HG03521 (cell line): Measurements from ENCODE around the gene AGO3.

Experiments
- ATAC-seq: cut with Tn5 transposase; IDR thresholded peaks from one replicate; pipeline ENCODE4 v1.9.1; 2021; ENCODE audit warnings: mild to moderate bottlenecking, moderate library complexity; ENCODE audit not compliant: unreplicated experiment

AGO3 gene

DNA sequence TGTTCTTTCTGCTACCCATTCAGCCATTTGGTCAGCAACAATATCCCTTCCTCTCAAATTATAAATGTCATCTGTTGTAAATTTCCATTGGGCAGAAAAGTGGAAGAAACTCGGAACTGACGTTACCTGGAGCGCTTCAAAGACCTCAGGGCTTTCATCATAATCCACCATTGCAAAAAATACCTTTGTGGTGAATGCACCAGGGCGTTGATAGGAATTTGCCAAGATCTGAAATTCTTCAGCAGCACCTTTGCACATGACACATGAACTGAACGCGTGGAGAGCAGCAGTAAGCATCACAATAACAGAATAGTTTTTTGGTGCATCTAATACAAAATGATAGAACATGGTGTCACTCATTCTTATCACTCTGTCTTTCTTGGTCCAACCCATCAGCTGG, 149.9 kb downstream of the AGO3 start:
- ATAC-seq, result no peak

DNA sequence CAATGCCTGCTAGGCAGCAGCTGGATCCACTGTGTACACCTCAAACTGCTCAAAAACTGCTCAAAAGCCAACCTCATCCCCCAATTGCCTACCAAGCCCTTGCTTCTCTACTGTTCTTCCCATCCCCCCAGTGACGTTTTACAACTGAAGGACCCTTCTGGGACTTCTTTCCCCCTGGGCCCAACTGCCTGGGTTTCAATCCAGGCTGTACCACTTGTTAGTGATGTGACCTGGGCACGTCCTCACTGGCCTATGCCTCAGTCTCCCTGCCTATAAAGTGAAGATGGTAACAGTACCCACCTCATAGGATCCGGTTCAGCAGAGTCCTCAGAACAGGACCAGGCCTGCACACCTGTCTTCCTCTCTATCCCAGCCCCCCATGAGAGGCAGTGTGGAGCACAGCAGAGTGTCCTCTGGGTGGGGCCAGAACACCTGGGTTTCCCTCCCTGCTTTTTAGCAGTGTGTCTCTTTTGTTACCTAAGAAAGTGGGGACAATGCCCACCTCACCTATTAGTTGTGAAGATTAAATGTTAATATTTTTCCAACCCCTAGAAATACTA, 151.1 kb downstream of the AGO3 start:
- no peak for ATAC-seq

DNA sequence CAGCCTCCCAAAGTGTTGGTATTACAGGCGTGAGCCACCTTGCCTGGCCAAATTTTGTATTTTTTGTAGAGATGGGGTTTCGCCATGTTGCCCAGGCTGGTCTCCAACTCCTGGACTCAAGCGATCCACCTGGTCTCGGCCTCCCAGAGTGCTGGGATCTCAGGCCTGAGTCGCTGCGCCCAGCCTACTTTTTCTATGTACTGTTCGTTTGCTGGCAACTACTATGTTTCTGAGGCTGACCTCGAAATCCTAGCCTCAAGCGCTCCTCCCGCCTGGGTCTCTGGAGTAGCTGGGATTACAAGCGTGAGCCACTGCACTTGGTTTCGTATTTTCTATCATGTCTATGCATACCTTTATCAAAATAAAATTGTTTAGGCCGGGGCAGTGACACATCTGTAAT, 152.3 kb downstream of the AGO3 start:
- ATAC-seq, result no peak

DNA sequence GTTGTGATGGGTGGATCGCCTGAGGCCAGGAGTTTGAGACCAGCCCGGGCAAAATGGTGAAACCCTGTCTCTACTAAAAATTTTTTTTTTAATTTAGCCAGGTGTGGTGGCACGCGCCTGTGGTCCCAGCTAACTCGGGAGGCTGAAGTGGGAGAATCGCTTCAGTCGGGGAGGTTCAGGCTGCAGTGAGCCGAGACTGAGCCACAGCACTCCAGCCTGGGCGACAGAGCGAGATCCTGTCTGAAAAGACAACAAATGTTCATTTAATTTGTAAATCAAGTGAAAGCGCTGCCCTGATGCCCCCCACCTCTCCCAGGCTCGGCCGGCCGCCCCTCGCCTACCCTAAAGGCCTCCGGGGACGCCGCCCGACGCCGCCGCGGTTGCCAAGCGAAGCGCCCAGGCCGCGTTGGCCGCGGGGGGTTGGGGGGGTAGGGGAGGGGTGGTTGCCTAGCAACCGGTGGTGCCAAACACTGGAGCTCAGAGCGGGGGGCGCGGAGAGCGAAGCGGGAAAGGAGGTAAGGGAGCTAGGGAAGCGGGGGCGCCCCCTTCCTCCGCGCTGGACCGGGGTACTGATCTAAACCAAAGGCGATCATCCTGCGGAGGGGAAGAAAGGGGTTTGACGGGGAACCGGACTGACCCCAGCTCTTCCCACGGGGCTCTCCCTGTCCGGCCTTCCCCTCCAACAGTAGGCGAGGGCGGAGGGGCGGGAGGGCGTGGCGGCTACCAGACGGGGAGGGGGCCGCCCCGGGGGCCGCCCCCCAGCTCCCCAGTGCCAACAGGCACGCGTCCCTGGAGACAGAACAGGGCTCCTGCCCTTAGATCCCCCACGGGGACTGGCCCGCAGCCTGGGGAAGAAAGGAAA, 153.0 kb downstream of the AGO3 start, which contains the start of gene TEKT2:
TSS of gene TEKT2 (plus strand) at position 460 of the 862 bp plus-strand sequence. CDS start 828 bp downstream, outside the sequence.
- no peak for ATAC-seq

DNA sequence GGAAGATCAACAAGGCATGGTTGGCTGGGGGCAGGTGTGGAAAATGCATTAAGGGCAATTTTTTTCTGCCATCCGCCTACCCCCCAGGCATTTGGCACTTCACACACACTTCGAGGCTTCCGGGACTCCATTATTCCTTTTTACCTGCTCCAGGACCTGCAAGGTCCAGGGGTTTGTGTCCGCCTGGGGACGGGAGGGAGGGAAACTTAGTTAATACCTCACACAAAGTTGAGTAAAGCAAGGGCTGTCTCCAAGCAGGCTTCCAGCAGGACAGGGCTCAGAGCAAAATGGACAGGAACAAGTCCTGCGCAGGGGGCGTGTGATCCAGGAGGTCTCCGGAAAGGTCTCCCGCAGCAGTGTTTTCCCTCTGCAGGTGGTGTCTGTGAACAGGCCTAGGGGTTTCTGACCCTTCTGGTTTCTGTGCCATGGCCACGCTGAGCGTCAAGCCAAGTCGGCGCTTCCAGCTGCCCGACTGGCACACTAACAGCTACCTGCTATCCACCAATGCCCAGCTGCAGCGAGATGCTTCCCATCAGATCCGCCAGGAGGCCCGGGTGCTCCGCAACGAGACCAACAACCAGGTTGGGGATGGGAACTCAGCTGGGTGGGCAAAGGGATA, 153.7 kb downstream of the AGO3 start:
- no peak for ATAC-seq

DNA sequence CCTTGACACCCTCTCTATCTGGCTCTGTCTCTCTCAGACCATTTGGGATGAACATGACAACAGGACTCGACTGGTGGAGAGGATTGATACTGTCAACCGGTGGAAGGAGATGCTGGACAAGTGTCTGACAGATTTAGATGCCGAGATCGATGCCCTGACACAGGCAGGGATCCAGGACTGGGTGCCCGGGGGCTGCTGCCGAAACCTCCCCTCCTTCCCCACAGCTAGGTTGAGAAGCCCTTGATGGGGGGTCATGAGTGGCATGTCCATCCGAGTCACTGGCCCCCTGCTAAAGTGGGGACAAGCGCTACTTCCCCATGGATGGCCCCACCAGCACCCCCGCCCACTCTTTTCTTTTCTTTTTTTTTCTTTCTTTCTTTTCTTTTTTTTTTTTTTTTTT, 154.2 kb downstream of the AGO3 start:
- no peak for ATAC-seq

DNA sequence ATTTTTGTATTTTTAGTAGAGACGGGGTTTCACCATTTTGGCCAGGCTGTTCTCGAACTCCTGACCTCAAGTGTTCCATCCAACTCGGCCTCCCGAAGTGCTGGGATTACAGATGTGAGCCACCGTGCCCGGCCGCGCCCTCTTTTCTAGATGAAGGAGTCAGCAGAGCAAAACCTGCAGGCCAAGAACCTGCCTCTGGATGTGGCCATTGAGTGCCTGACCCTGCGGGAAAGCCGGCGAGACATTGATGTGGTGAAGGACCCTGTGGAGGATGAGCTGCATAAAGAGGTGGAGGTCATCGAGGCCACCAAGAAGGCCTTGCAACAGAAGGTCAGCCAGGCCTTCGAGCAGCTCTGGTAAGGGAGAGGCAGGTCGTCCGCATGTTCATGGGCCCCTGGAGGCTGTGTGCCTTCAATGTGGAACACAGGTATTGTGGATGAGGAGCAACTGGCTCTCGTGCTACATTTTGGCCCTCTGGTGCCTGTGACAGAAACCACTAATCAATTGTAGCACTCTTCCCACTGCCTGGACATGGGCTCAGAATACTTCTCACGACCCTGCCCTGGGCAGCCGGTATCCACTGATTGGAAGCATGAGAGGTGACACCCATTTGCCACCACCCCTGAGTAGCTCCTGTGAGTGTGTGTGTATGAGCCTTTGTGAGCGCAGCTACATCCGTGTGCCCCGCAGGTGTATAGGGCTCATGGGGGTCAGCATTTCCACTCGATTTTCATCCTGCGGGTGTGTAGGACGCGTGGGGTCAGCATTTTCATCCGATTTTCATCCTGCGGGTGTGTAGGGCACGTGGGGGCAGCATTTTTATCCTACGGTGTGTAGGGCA, 155.0 kb downstream of the AGO3 start:
- ATAC-seq, result no peak

DNA sequence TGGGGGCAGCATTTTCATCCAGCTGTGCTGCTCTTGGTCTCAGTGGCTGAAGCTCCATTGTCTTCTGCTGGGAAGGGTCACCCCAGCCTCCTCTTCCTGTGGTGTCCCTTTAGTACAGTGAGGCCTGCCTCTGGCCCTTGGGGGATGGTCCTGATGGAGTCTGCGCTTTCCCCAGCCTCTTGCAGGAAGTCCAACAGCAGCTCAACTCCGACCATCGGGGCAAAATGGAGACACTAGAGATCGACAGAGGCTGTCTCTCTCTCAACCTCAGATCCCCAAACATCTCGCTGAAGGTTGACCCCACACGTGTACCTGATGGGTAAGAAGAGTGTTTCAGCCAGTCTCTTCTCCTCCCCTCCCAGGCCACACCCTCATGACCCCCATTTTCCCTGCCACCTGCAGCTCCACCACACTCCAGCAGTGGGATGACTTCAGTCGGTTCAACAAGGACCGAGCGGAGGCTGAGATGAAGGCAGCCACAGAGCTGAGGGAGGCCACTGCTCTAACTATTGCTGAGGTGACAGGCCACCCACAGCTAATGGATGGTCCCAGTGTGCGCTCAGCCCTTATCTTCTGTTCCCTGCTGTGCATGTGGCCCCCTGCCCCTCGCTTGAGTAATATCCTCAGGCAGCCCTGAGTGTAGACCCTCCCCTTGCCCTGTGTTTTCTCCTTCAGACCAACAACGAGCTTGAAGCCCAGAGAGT, 155.8 kb downstream of the AGO3 start:
- ATAC-seq, result no peak

DNA sequence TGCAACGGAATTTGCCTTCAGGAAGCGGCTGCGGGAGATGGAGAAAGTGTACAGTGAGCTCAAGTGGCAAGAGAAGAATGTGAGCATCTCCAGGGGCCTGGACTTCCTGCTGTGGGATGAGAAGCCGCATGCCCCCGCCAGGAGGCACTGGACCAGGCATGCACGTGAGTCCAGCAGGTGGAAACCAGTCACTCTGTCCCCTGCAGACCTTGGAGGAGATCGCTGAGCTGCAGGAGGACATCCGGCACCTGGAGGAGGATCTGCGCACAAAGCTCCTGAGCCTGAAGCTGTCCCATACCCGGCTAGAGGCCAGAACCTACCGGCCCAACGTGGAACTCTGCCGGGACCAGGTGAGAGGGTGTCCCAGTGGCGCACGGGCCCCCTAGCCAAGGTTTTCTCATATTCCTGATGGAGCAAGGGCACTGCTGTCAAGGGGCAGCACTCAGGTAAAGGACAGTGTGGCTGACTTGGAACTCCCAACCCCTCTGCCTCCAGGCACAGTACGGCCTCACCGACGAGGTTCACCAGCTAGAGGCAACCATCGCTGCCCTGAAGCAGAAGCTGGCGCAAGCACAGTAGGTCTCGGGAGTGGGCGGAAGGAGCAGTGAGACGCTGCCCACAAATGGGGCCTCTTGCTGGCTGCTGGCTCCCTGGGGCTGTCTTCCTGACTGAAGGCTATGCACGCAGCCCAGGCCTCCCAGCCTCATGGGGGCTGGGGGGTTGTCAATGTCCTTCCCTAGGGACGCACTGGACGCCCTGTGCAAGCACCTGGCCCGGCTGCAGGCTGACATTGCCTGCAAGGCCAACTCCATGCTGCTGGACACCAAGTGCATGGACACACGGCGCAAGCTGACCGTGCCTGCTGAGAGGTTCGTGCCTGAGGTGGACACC, 156.6 kb downstream of the AGO3 start:
- ATAC-seq, result no peak

DNA sequence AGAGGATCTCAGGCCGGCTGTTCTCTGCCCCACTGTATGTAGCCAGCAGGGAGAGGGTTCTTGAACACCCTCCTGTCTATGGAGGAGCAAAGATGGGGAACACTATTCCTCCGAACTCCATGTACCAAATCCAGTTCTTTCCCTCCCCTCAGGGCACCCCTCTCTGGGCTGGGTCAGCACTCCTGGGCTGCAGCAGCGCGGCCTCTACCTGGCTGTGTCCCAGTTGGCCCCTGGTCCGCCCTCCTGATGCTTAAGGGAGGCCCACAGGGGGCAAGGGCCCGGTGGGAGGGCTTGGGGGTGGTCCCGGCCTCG, 157.3 kb downstream of the AGO3 start:
- ATAC-seq, result no peak

DNA sequence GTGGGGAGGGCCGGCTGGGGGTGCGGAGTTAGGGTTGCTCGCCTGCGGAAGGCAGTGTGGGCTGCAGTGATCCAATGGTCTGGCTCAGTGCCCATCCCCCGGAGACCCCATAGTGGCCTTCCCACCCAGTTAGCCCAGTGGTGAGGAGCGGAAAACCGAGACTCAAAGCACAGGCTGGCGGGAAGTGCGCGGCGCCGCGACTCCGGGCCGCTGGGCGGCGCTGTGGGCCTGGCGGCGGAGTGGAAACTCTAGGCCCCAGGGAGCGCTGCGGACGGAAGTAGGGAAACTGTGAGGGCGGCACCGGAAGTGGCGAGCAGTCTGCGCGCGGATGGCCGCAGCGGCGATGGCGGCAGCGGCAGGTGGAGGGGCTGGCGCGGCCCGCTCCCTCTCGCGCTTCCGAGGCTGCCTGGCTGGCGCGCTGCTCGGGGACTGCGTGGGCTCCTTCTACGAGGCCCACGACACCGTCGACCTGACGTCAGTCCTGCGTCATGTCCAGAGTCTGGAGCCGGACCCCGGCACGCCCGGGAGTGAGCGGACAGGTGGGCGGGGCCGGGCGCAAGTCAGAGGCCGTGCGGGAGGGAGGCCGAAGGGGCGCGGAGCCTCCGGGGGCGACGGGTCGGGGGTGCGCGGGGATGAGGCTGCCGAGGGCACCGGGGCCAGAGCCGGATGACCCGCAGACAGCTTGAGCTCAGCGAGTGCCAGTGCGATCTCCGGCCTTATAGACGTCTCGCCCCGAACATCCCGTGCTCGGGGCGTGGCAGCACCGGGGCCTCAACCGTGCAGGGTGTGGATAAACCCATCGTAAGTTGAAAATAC, 157.9 kb downstream of the AGO3 start, which contains the start of gene ADPRS:
TSS of gene ADPRS (plus strand) at position 316 of the 816 bp plus-strand sequence. CDS start at position 329, 13 bp downstream.
- ATAC-seq, result peak; percentile 81

DNA sequence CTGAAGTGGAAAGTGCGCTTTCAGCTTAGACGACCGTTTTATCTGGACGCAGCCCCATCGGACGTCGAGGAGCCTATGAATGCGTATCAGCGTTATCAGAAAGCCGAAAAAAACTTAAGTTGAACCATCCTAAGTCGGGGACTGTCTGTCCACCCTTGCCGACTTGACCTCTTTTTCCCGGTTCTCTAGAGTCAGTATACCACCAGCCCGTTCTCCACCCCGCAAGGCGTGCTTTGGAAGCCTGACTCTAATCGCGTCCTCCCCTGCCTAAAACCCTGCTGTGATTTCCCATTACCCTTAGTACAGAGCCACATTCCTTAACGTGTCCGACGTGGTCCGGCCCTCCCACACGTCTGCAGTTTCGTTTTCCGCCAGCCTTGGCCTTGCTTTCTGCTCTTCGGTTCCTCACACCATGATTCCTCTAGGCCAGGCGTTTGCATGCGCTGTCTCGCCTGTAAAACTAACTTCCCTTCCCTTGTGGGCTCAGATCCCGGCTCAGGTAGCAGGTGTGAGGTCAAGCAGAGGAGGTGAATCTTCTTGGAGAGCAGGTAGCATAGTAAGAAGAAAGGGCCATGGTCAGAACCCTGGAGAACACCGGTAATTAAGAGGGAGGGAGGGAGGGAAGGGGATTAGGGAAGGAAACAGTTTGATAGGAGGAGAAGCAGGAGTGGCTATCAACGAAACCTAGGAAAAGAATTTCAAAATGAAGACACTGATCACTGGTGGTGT, 158.7 kb downstream of the AGO3 start:
- ATAC-seq, result peak; percentile 2

DNA sequence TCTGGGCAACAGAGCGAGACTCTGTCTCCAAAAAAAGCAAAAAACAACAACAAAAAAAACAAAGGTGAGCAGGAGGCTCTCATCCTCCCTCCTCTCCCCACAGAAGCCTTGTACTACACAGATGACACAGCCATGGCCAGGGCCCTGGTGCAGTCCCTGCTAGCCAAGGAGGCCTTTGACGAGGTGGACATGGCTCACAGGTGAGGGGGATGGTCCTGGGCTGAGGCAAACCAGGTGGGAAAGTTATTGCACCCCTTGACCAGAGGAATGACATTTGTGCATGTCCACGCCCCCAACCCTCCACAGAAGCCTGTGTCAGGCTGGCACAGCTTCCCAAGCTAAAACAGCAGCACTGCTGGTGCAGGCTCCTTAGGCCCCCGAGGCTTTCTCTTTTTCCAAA, 160.2 kb downstream of the AGO3 start:
- ATAC-seq, result no peak

DNA sequence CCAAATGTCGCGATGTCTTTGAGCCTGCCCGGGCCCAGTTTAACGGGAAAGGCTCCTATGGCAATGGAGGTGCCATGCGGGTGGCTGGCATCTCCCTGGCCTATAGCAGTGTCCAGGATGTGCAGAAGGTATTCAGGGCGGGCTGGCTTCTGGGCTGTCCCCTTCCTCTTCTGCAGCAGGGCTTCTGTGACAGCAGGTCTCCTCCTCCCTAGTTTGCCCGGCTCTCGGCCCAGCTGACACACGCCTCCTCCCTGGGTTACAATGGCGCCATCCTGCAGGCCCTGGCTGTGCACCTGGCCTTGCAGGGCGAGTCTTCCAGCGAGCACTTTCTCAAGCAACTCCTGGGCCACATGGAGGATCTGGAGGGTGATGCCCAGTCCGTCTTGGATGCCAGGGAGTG, 160.8 kb downstream of the AGO3 start:
- no peak for ATAC-seq

DNA sequence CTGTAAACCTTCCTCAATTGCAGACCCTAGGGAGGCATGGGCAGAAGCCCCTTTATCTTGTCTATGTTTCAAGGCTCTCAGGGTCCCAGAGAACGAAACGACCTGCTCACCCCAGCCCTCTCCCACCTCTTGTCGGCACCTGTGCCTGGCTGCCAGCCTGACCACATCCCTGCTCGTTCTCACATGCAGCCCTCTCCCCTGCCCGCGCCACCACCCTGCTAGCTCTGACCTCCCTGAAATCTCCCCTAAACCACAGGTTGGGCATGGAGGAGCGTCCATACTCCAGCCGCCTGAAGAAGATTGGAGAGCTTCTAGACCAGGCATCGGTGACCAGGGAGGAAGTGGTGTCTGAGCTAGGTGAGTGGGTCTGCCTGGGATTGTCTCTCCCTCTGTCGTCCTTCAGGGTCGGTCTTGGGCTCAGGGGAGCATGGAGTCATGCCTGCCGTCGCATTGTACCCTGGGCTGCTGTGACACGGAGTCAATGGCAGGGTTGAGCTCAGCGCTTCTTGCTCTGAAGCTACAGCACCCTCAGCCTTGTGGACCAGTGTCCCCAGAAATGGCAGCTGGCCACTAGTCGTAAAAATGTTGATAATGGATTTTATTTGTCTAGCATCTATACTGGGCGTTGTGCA, 161.4 kb downstream of the AGO3 start:
- no peak for ATAC-seq

DNA sequence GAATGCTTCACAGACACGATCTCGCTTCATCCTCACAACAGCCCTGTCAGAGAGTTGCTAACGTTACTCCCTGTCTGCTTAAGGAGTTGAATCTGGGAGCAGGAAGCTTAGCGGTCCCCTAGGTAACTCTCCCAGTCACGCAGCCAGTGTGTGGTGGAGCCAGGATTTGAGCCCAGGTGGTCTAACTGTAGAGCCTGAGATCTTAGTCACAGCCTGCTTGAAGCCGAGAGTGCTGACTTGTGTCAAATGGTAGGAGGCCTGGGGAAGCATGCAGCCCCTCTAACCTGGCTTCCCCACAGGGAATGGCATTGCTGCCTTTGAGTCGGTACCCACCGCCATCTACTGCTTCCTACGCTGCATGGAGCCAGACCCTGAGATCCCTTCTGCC, 161.9 kb downstream of the AGO3 start:
- ATAC-seq, result no peak

DNA sequence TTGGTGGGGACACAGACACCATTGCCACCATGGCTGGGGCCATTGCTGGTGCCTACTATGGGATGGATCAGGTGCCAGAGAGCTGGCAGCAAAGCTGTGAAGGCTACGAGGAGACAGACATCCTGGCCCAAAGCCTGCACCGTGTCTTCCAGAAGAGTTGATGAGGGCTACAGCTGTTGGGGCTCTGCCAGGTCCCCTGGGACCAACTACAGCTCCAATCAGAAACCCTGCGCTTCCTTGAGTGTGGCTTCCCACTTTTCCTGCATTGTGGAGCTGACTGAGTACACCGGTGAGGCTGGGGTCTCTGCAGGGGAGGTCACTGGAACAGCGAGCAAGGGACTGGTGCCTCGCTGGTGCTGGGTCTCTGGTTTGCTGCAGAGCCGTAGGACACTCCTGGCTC, 162.3 kb downstream of the AGO3 start:
- ATAC-seq, result no peak

DNA sequence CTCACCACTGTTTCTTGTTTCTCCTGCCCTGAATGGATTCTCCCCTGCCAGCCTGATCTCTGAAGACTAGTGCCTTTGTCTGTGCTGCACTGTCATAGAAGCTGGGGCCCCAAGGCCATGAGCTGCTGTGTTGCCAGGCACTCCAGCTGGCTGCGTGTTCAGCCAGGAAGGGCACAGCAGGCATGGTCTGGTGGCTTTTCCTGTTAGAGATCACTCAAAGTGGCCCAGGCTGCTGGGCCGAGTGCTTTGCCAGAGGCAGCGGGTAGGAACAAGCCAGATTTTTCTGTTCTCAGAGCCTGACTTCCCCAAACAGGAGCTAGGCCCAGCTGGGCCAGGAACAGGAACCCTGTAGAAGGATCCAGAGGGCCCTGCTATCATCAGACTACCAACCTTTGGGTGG, 163.0 kb downstream of the AGO3 start:
- ATAC-seq, result no peak
